ENCODE data around the gene RXRA.

Gene RXRA

GRCh38 chr9:134340475-134341160 is 14.4 kb downstream of the RXRA start:
- DNase-seq = no peak

- no peak for DNase-seq
Observed at GRCh38 chr9:134341306-134341705, 15.1 kb downstream of the RXRA start.

GRCh38 chr9:134341929-134342745 is 15.9 kb downstream of the RXRA start:
- no peak for DNase-seq

GRCh38 chr9:134342746-134343115 is 16.5 kb downstream of the RXRA start:
- DNase-seq = no peak

- no peak for DNase-seq
Observed at GRCh38 chr9:134343637-134344036, 17.4 kb downstream of the RXRA start.

- DNase-seq = no peak
Observed at GRCh38 chr9:134344068-134344799, 18.0 kb downstream of the RXRA start.

GRCh38 chr9:134344800-134345310 is 18.6 kb downstream of the RXRA start:
- no peak for DNase-seq

GRCh38 chr9:134345737-134346136 is 19.5 kb downstream of the RXRA start:
- no peak for DNase-seq

- peak; percentile 89 for DNase-seq
Observed at GRCh38 chr9:134346151-134346550, 19.9 kb downstream of the RXRA start.

GRCh38 chr9:134346840-134347583 is 20.8 kb downstream of the RXRA start:
- no peak for DNase-seq

GRCh38 chr9:134347996-134348395 is 21.7 kb downstream of the RXRA start:
- no peak for DNase-seq

GRCh38 chr9:134348404-134349155 is 22.3 kb downstream of the RXRA start:
- DNase-seq = peak; percentile 45

- no peak for DNase-seq
Observed at GRCh38 chr9:134349936-134350335, 23.7 kb downstream of the RXRA start.

GRCh38 chr9:134350416-134350994 is 24.2 kb downstream of the RXRA start:
- DNase-seq = peak; percentile 65

GRCh38 chr9:134351606-134352176 is 25.4 kb downstream of the RXRA start:
- DNase-seq = no peak

GRCh38 chr9:134352247-134352933 is 26.1 kb downstream of the RXRA start:
- DNase-seq = peak; percentile 30

- DNase-seq = no peak
Observed at GRCh38 chr9:134353539-134353938, 27.3 kb downstream of the RXRA start.

- DNase-seq = no peak
Observed at GRCh38 chr9:134355158-134355557, 28.9 kb downstream of the RXRA start.

- DNase-seq = no peak
Observed at GRCh38 chr9:134355561-134356279, 29.5 kb downstream of the RXRA start.

Measured in NCI-H524 treated with DMSO at 0.1 percent for 48 hours (cell line).